ENCODE results near the gene F9. TPM values are rescaled to one million over a fixed set of nuclear protein-coding genes. Genes with fewer than 3 reads are reported as not detected.

The F9 gene
- total RNA-seq, 3 donors from 2014 or later: not detected

GRCh38 chrX:139581068-139581467, 50.5 kb downstream of the F9 start:
- no peak for DNase-seq (ENCODE audit: low spot score in 2 of 2)
- no peak overlapping the region for H3K27ac ChIP-seq
- peaks cover 0 to 23% of the 10 kb centered on the region in 2 donors for H3K27me3 ChIP-seq
- no peaks in the 10 kb centered on the region for H3K36me3 ChIP-seq
- no peaks in the 10 kb centered on the region for H3K9me3 ChIP-seq
- H3K4me3 ChIP-seq: no peak overlapping the region
- no peaks in the 10 kb centered on the region for H3K4me1 ChIP-seq
- intact Hi-C loops (cut with DNase I; ENCODE audit: low total_unique reads): no loop called here
- TF ChIP-seq POLR2A (IDR thresholded peaks at IDR 0.05) (no peak), CTCF (IDR thresholded peaks at IDR 0.05) (no peak), POLR2AphosphoS5 (IDR thresholded peaks at IDR 0.05) (no peak)

- TF ChIP-seq POLR2AphosphoS5 (IDR thresholded peaks at IDR 0.05) (no peak), CTCF (IDR thresholded peaks at IDR 0.05) (no peak)
- no peak overlapping the region for H3K4me3 ChIP-seq
- no peak overlapping the region for H3K27ac ChIP-seq
- peaks cover 0 to 12% of the 10 kb centered on the region in 2 donors for H3K27me3 ChIP-seq
- no peaks in the 10 kb centered on the region for H3K4me1 ChIP-seq
- intact Hi-C loops (cut with DNase I; ENCODE audit: low total_unique reads): no loop called here
- no peaks in the 10 kb centered on the region for H3K36me3 ChIP-seq
- H3K9me3 ChIP-seq: no peaks in the 10 kb centered on the region
- DNase-seq (ENCODE audit: low spot score in 2 of 2): no peak
These were observed 55.1 kb downstream of the F9 start for GRCh38 chrX:139585613-139586012.

GRCh38 chrX:139596068-139596467, 65.5 kb downstream of the F9 start:
- Histone ChIP-seq H3K36me3 (no peaks in the 10 kb centered on the region), H3K4me1 (no peaks in the 10 kb centered on the region), H3K27ac (no peak overlapping the region), H3K27me3 (peaks cover 0 to 13% of the 10 kb centered on the region in 2 donors), H3K9me3 (no peaks in the 10 kb centered on the region), H3K4me3 (no peak overlapping the region)
- TF ChIP-seq POLR2AphosphoS5 (IDR thresholded peaks at IDR 0.05) (no peak), POLR2A (IDR thresholded peaks at IDR 0.05) (no peak), CTCF (IDR thresholded peaks at IDR 0.05) (no peak)
- intact Hi-C loops (cut with DNase I; ENCODE audit: low total_unique reads): no loop called here
- no peak for DNase-seq (ENCODE audit: low spot score in 2 of 2)

GRCh38 chrX:139600105-139600504, 69.6 kb downstream of the F9 start:
- H3K9me3 ChIP-seq: no peaks in the 10 kb centered on the region
- DNase-seq (ENCODE audit: low spot score in 2 of 2): no peak
- H3K4me3 ChIP-seq: no peak overlapping the region
- no peaks in the 10 kb centered on the region for H3K36me3 ChIP-seq
- no peak for TF ChIP-seq POLR2AphosphoS5 (IDR thresholded peaks at IDR 0.05)
- TF ChIP-seq POLR2A (IDR thresholded peaks at IDR 0.05): no peak
- no peak for TF ChIP-seq CTCF (IDR thresholded peaks at IDR 0.05)
- intact Hi-C loops (cut with DNase I; ENCODE audit: low total_unique reads): no loop called here
- no peak overlapping the region for H3K27ac ChIP-seq
- H3K27me3 ChIP-seq: peaks cover 0 to 13% of the 10 kb centered on the region in 2 donors
- H3K4me1 ChIP-seq: no peaks in the 10 kb centered on the region

Other genes with a start within 250 kb of the F9 start
- gene MCF2, start 177.4 kb downstream of the F9 start, total RNA-seq: under 1 TPM in 1 of 3 donors, not detected in 2; 0.16 TPM

Measured in breast epithelium (tissue), 4 donors.